Left lobe of liver (tissue), 2 donors: ENCODE results near the gene ZNF799. TPM values are rescaled to one million over a fixed set of nuclear protein-coding genes. Genes with fewer than 3 reads are reported as not detected.
A peak's percentile ranks its signal among the peaks of the same experiment; 100 is the strongest.
"Not testable (repeated sequence)": the region's sequence is repeated elsewhere in the genome, so short reads cannot be mapped to it uniquely, and the experiment has no call there.

ENCODE experiments used
- ATAC-seq: fragments of 200-7000 bp; cut with Tn5 transposase; one replicate; pipeline ENCODE4 v1.9.1; 2020; ENCODE audit warnings: mild to moderate bottlenecking, moderate library complexity
- DNase-seq: peaks from one replicate; pipeline ENCODE4 v3.0.0-alpha.2; 2020; ENCODE audit warnings: low spot score
- total RNA-seq: library from RNA; stranded (reverse); gene quantifications from one replicate; pipeline ENCODE4 v1.2.1, GENCODE V29; 2021
- donor health status: DM: no; HTN: no; CAD: no; lungs with moderate emphysema.
- donor health status: DM: no; HTN: yes; CAD: no.

The ZNF799 gene
- total RNA-seq, 1 donor from 2014 or later: 3.0 TPM

DNA sequence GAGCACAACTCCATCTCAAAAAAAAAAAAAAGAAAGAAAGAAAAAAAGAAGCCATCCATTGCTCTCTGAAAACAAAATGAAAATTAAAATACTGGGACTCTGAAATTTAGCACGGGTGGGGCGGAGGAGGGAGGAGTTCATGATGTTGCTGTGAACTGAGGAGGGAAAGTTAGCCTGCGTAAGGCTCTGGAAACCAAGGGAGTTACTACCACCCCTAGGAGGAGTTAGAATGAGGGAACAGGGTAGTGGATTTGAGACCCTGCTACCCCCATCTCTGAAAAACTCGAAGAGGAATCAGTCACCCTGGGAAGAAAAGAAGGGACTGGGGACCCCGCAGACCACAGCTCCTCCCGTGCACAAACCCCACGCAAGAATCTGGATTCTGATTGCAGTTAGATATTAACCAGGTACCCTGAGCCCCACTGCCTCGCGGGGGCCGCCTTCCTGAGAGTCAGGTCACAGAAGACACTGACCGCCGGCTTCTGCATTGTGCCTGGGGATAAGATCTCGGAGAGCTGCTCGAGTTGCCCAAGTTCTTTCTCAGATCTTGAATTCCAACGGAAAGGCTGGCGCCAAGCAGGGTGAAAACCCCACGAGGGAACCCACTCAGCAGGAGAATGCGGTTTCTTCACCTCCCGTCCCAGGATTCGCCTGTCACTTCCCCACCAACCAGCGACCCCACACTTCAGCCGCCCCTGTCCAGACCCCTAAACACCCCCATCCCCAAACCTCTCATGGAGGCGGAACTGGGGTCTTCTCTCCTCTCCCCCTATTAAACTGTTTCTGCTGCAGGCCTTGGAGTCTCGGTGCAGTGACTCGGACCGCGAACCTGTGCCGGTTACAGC, 36.5 kb downstream of the ZNF799 start:
- peak; percentile 28 for ATAC-seq
- DNase-seq: peak; percentile 48

DNA sequence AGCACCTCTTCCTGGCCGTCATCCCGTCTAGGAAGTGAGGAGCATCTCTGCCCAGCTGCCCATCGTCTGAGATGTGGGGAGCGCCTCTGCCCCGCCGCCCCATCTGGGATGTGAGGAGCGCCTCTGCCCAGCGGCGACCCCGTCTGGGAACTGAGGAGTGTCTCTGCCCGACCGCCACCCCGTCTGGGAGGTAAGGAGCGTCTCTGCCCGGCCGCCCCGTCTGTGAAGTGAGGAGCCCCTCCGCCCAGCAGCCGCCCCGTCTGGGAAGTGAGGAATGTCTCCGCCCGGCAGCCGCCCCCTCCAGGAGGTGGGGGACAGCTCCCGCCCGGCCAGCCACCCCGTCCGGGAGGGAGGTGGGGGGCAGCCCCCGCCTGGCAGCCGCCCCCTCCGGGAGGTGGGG, 38.8 kb downstream of the ZNF799 start:
- ATAC-seq, DNase-seq: not testable (repeated sequence)

DNA sequence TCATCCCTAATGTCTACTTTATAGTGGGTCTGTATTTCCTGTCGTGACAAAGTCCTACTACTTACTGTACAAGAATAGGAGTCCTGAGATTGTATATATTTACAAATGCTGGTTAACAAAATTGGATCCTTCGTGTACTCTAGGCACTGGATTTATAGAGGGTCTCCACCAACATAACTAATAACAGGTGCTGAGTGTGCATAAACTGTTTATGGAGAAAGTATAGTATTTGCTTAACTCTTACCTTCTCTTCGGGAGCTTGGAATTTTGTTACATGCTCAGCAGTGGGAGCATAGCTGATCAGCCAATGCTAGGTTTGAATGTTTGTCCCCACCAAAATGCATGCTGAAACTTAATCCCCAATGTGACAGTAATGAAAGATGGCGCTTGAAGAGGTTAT, 47.7 kb downstream of the ZNF799 start:
- ATAC-seq: no peak

DNA sequence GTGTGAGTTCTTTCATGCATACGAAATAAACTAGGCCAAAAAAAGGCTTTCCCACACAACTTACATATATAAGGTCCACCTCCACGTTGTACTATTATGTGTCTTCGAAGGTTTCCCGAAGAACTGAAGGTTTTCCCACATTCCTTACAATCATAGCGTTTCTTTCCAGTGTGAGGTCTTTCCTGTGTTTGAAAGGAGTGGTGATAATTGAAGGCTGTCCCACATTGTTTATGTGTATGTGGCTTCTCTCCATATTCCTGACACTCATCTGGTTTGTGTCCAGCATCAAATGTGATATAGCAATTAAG, 50.2 kb downstream of the ZNF799 start:
- no peak for ATAC-seq
- no peak for DNase-seq

More for the DNA sequence above, 47.7 kb downstream of the ZNF799 start:
- DNase-seq: no peak

DNA sequence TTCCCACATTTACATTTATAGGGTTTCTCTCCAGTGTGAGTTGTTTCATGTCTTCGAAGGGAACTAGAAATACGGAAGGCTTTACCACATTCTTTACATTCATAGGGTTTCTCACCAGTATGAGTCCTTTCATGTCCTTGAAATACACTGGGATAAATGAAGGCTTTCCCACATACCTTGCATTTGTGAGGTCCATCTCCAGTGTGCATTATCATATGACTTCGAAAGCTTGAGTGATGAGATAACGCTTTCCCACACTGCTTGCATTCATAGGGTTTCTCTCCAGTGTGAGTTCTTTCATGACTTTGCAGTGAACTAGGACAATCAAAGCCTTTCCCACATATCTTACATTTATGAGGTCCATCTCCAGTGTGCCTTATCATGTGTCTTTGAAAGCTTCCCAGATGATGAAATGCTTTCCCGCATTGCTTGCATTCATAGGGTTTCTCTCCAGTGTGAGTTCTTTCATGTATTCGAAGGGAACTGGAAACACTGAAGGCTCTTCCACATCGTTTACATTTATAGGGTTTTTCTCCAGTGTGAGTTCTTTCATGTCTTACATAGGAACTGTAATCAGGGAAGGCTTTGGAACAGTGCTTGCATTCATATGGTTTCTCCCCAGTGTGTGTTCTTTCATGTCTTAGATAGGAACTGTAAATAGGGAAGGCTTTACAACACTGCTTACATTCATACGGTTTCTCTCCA, 50.7 kb downstream of the ZNF799 start:
- ATAC-seq: no peak

DNA sequence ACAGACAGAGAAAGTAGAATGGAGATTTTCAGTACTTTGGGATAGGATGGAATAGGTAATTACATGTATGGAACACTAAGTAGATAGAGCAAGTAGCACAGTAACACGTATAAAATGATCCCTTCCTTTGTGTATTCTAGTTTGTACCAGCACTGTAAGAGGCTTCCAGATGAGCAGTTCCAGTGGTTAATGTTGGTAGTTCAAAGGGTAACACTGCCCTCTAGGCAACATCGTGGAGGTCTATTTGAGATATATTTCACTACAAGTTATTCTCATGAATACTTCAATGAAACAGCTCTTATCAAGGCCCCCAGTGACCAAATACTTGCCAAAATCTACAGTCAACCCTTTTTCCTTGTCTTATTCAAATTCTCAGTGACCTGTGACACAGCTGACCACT, 54.2 kb downstream of the ZNF799 start:
- DNase-seq: no peak
- no peak for ATAC-seq

More for the DNA sequence above, 50.7 kb downstream of the ZNF799 start:
- DNase-seq: no peak

DNA sequence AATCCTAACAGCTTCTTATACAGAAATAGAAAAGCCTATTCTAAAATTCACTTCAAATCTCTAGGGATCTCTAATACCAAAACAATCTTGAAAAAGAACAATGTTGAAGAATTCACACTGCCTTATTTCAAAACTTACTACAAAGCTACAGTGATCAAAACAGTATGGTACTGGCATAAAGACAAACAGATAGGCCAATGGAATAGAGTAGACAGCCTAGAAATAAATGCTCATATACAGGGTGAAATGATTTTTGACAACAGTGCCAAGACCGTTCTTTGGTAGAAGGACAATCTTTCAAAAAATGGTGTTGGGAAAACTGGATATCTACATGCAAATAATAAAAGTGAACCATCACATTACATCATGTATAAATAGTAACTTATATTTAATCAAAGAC, 55.9 kb downstream of the ZNF799 start:
- ATAC-seq (no peak), DNase-seq (no peak)

Other genes with a start within 250 kb of the ZNF799 start
- gene ZNF625, start 244.5 kb downstream of the ZNF799 start, total RNA-seq: 0.15 TPM
- 2.5 TPM for gene ZNF136, start 238.2 kb downstream of the ZNF799 start, total RNA-seq
- gene ZNF44, start 106.4 kb downstream of the ZNF799 start, total RNA-seq: 7.6 TPM
- gene ZNF563, start 67.6 kb downstream of the ZNF799 start, total RNA-seq: 4.6 TPM
- 2.6 TPM for gene ZNF442, start 35.6 kb downstream of the ZNF799 start, total RNA-seq
- gene ZNF443, start 39.8 kb upstream of the ZNF799 start, total RNA-seq: 2.4 TPM
- gene ZNF709, start 83.5 kb upstream of the ZNF799 start, total RNA-seq: 0.65 TPM
- gene ZNF564, start 150.2 kb upstream of the ZNF799 start, total RNA-seq: 5.3 TPM
- 3.9 TPM for gene ZNF490, start 209.5 kb upstream of the ZNF799 start, total RNA-seq
- 9.1 TPM for gene ZNF791, start 209.6 kb upstream of the ZNF799 start, total RNA-seq